Stimulated activated CD4-positive, alpha-beta T cell treated with anti-CD3 and anti-CD28 coated beads, Interleukin-1b, Interleukin-23, amount 100 ng/mL, for 1 hour (primary cell): Measurements from ENCODE around the gene PSRC1.

Source experiments
- DNase-seq, 2 donors: peaks; one replicate each; pipeline ENCODE4 v3.0.0-alpha.2; 2020; ENCODE audit warnings: low read depth in 2 of 2

The PSRC1 gene

GRCh38 chr1:109272021-109272799 lies 10.7 kb downstream of the PSRC1 start:
- no peak for DNase-seq

- DNase-seq: no peak
Measured at GRCh38 chr1:109271458-109271857, 11.5 kb downstream of the PSRC1 start.

GRCh38 chr1:109270623-109271317 lies 12.2 kb downstream of the PSRC1 start:
- no peak for DNase-seq

- no peak for DNase-seq
Measured at GRCh38 chr1:109269981-109270622, 12.8 kb downstream of the PSRC1 start.

- DNase-seq: no peak
Measured at GRCh38 chr1:109269212-109269980, 13.5 kb downstream of the PSRC1 start.

- no peak for DNase-seq
Measured at GRCh38 chr1:109268431-109269211, 14.3 kb downstream of the PSRC1 start.

GRCh38 chr1:109267743-109268300 lies 15.1 kb downstream of the PSRC1 start:
- DNase-seq: no peak

GRCh38 chr1:109266965-109267364 lies 16.0 kb downstream of the PSRC1 start:
- no peak for DNase-seq

GRCh38 chr1:109265741-109266330 lies 17.1 kb downstream of the PSRC1 start:
- no peak for DNase-seq

- DNase-seq: no peak
Measured at GRCh38 chr1:109265016-109265415, 17.9 kb downstream of the PSRC1 start.

GRCh38 chr1:109264379-109264755 lies 18.6 kb downstream of the PSRC1 start:
- DNase-seq: no peak

- peak; percentile 42 to 77 for DNase-seq
Measured at GRCh38 chr1:109263597-109264378, 19.2 kb downstream of the PSRC1 start.

- no peak for DNase-seq
Measured at GRCh38 chr1:109263234-109263596, 19.7 kb downstream of the PSRC1 start.

- no peak for DNase-seq
Measured at GRCh38 chr1:109262231-109263055, 20.5 kb downstream of the PSRC1 start.

- no peak for DNase-seq
Measured at GRCh38 chr1:109261578-109261977, 21.4 kb downstream of the PSRC1 start.

- no peak for DNase-seq
Measured at GRCh38 chr1:109261006-109261405, 21.9 kb downstream of the PSRC1 start.

GRCh38 chr1:109259674-109260557 lies 23.0 kb downstream of the PSRC1 start:
- no peak for DNase-seq
